Kidney (tissue), 14 donors: ENCODE data around the gene LBH. TPM values are rescaled to one million over a fixed set of nuclear protein-coding genes. Genes with fewer than 3 reads are reported as not detected.

Experiments
- DNase-seq, 5 donors: peaks; one replicate each; pipeline ENCODE4 v3.0.0-alpha.2; 2013 to 2020
- FAIRE-seq: peaks from 2 replicates; lab custom pipeline; 2012; peaks lifted over from hg19 to GRCh38; lab: Jason Lieb, UNC
- H3K27ac ChIP-seq, 2 donors: one replicate each; pipeline ENCODE4 v1.7.0; 2013; ENCODE audit warnings: low read depth in 2 of 2, low read length in 2 of 2, inconsistent platforms in 1 of 2
- H3K27me3 ChIP-seq: one replicate; pipeline ENCODE4 v1.7.1; 2013; ENCODE audit warnings: low read length, inconsistent platforms; ENCODE audit not compliant: control insufficient read depth, insufficient read depth
- H3K36me3 ChIP-seq, 3 donors: one replicate each; pipeline versions ENCODE4 v1.7.0 to v1.7.1; 2013; ENCODE audit warnings: low read length in 3 of 3, control low read depth in 1 of 3, inconsistent platforms in 1 of 3; ENCODE audit not compliant: insufficient read depth in 3 of 3, control insufficient read depth in 2 of 3
- H3K4me1 ChIP-seq, 3 donors: one replicate each; pipeline versions ENCODE4 v1.7.0 to v1.7.1; 2013; ENCODE audit warnings: low read length in 3 of 3, inconsistent platforms in 1 of 3, low read depth in 1 of 3; ENCODE audit not compliant: control insufficient read depth in 2 of 3, insufficient read depth in 2 of 3
- H3K4me3 ChIP-seq, 3 donors: one replicate each; pipeline versions ENCODE4 v1.7.0 to v1.8.1; 2013; ENCODE audit warnings: low read length in 3 of 3, control low read depth in 1 of 3, inconsistent platforms in 1 of 3
- H3K9ac ChIP-seq, 3 donors: one replicate each; pipeline versions ENCODE4 v1.7.0 to v1.7.1; 2013; ENCODE audit warnings: low read length in 3 of 3, control low read depth in 1 of 3, inconsistent platforms in 1 of 3
- H3K9me3 ChIP-seq, 3 donors: one replicate each; pipeline versions ENCODE4 v1.7.0 to v1.7.1; 2013; ENCODE audit warnings: low read length in 3 of 3, control low read depth in 1 of 3, inconsistent platforms in 1 of 3; ENCODE audit not compliant: control insufficient read depth in 2 of 3, insufficient read depth in 1 of 3
- CTCF ChIP-seq: IDR thresholded peaks from 3 replicates; pipeline ENCODE4 v1.5.1; 2012; ENCODE audit warnings: mild to moderate bottlenecking, moderate library complexity, borderline replicate concordance; ENCODE audit not compliant: insufficient read depth; ENCODE audit errors: extremely low read depth
- intact Hi-C: fragments of 100-400 bp; cut with DNase I; formaldehyde crosslinking; loops from one replicate; pipeline ENCODE4 v1.11.1; 2022
- polyA plus RNA-seq: library from polyadenylated mRNA; stranded (reverse); fragments of 350-450 nt; fragmentation: Illumina TruSeq; extraction: RNeasy Lipid Tissue Mini Kit (QIAGEN cat#74804); gene quantifications from one replicate; pipeline ENCODE4 v1.2.3, GENCODE V29; 2014; ENCODE audit warnings: low read depth, low replicate concordance; ENCODE audit not compliant: insufficient read depth
- total RNA-seq: library from RNA; stranded (reverse); fragmentation: NEBNext Ultra II Directional; extraction: Animal tissue kit (Norgen Biotek cat#: 25700); gene quantifications from one replicate; pipeline ENCODE4 v1.2.1, GENCODE V29; 2021
- donor health status: control.
- donor health status: control.
- donor health status: control.
- donor health status: control.
- donor health status: control.
- donor health status: DM: yes; HTN: yes; CAD: no.
- donor health status: Normal renal cell carcinoma (clear cell type).

LBH gene
- total and polyA plus RNA-seq, 2 donors from 2014 or later = 27.2 to 81.9 TPM

- Histone ChIP-seq H3K4me3 (no peak overlapping the region), H3K4me1 (no peaks in the 10 kb centered on the region), H3K27me3 (no peaks in the 10 kb centered on the region), H3K36me3 (no peaks in the 10 kb centered on the region), H3K9ac (no peak overlapping the region), H3K27ac (no peak overlapping the region), H3K9me3 (no peaks in the 10 kb centered on the region)
- TF ChIP-seq CTCF = no peak
- no peak for DNase-seq
- intact Hi-C loops = no loop called here
- no peak for FAIRE-seq
Observed at GRCh38 chr2:30280596-30281434, 49.5 kb downstream of the LBH start.

DNA sequence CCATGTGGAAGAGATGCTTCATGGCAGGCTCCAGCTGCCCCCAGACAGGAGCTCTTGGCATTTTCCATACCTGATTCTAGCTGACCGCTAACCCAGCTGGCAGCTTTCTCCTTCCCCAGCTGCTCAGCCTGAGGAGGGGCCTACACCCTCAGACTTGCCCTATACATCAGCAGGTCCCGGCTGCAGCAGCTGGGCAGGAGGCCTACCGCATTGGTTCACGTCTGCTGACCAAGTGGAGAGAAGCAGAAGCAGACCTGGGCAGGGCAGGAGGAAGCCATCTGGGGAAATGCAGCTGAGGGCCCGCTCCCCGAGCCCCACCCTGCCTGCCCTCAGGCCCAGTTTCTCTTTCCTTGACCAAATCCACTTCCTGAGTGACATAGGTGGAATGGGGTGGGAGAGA, 50.7 kb downstream of the LBH start:
- Histone ChIP-seq H3K4me3 (no peak overlapping the region), H3K9me3 (no peaks in the 10 kb centered on the region), H3K27me3 (no peaks in the 10 kb centered on the region), H3K27ac (no peak overlapping the region), H3K9ac (no peak overlapping the region), H3K36me3 (no peaks in the 10 kb centered on the region), H3K4me1 (no peaks in the 10 kb centered on the region)
- no peak for TF ChIP-seq CTCF
- DNase-seq (peak in 4 of 5 donors; percentile 37 to 57 (median 42)), FAIRE-seq (no peak)
- intact Hi-C loops = no loop called here

- Histone ChIP-seq H3K4me1 (no peaks in the 10 kb centered on the region), H3K27me3 (no peaks in the 10 kb centered on the region), H3K27ac (no peak overlapping the region), H3K9me3 (no peaks in the 10 kb centered on the region), H3K4me3 (no peak overlapping the region), H3K36me3 (no peaks in the 10 kb centered on the region), H3K9ac (no peak overlapping the region)
- TF ChIP-seq CTCF = no peak
- intact Hi-C loops = no loop called here
- DNase-seq = no peak
- no peak for FAIRE-seq
Observed at GRCh38 chr2:30282721-30283120, 51.4 kb downstream of the LBH start.
